D721Med (cell line): Measurements from ENCODE around the gene GCAT.

ENCODE experiments used
- DNase-seq: peaks from one replicate; pipeline ENCODE4 v3.0.0; 2011; ENCODE audit warnings: low spot score; ENCODE audit not compliant: insufficient read length
- FAIRE-seq: peaks from 2 replicates; lab custom pipeline; 2011; peaks lifted over from hg19 to GRCh38; lab: Jason Lieb, UNC
- CTCF ChIP-seq: IDR thresholded peaks from 2 replicates; pipeline ENCODE4 v1.5.1; 2012; ENCODE audit warnings: mild to moderate bottlenecking, control low read depth; ENCODE audit not compliant: insufficient read depth; ENCODE audit errors: missing control alignments

Gene GCAT

GRCh38 chr22:37807410-37808293 lies at the start of gene GCAT:
Gene GCAT (plus strand): TSS chr22:37807934. CDS start chr22:37807968, 34 bp downstream.
- FAIRE-seq, result no peak
- peak; percentile 76 for DNase-seq
- TF ChIP-seq CTCF, result no peak

- no peak for FAIRE-seq
- no peak for TF ChIP-seq CTCF
- DNase-seq, result no peak
Observed at GRCh38 chr22:37758694-37759093, 49.0 kb upstream of the GCAT start.

DNA sequence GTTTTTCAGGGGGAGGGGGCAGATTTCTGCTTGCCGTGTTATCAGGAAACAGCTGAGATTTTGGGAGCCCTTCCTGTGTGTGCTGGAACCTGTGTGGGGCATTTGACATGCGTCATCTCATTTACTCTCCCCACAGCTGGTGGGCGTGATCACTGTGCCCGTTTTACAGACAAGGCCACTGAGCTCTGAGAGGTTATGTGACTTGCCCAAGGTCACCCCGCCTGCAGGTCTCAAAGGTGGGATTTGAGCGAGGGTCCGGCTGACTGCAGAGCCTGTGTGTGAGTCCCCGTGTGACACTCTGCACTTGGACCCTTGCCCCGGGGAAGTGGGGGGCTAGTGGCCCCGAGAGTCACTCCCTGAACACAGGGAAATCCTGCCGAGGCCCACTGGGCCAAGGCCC lies 48.5 kb upstream of the GCAT start:
- DNase-seq, result no peak
- no peak for FAIRE-seq
- no peak for TF ChIP-seq CTCF

- DNase-seq (no peak), FAIRE-seq (no peak)
- no peak for TF ChIP-seq CTCF
Observed at GRCh38 chr22:37760152-37760551, 47.6 kb upstream of the GCAT start.

DNA sequence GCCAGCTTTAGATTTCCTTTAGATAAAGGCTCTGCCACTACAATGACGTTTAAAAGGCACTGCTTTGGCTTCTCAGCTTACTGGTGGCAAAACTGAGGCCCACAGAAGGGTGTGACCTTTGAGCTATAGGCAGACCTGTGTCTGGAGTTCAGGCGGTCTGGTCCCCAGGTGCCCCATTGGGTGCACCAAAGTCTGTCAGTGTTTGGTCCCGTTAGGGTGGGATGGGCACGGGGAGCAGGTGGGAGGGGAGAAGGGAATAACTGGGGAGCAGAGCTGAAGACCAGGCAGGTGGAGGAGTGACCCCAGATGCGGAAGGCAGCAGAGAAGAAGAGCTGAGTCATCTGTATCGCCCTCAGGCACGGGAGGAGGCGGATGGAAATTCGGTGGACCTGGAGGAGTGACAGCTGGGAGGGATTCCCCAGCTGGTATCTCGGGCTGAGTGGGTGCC lies 45.3 kb upstream of the GCAT start:
- DNase-seq (no peak), FAIRE-seq (no peak)
- TF ChIP-seq CTCF, result no peak

- no peak for FAIRE-seq
- TF ChIP-seq CTCF, result no peak
- DNase-seq, result no peak
Observed at GRCh38 chr22:37763012-37763411, 44.7 kb upstream of the GCAT start.

GRCh38 chr22:37763652-37764051 lies 44.1 kb upstream of the GCAT start:
- no peak for TF ChIP-seq CTCF
- FAIRE-seq, result no peak
- no peak for DNase-seq
